GM12873 (cell line): ENCODE measurements around the gene DZIP1L.

Experiments
- CTCF ChIP-seq: IDR thresholded peaks from 2 replicates; pipeline ENCODE4 v1.5.1; 2012; ENCODE audit warnings: low read depth, mild to moderate bottlenecking, moderate library complexity, low read length, control low read depth; ENCODE audit not compliant: insufficient read depth; ENCODE audit errors: missing control alignments

Gene DZIP1L

GRCh38 chr3:138043266-138044029 lies 72.0 kb downstream of the DZIP1L start:
- TF ChIP-seq CTCF: no peak

- no peak for TF ChIP-seq CTCF
Measured at GRCh38 chr3:138042043-138042442, 73.4 kb downstream of the DZIP1L start.

- no peak for TF ChIP-seq CTCF
Measured at GRCh38 chr3:138038725-138039462, 76.5 kb downstream of the DZIP1L start.

- TF ChIP-seq CTCF: no peak
Measured at GRCh38 chr3:138036572-138036971, 78.8 kb downstream of the DZIP1L start.

GRCh38 chr3:138034918-138035317 lies 80.5 kb downstream of the DZIP1L start:
- no peak for TF ChIP-seq CTCF

- TF ChIP-seq CTCF: no peak
Measured at GRCh38 chr3:138033202-138033691, 82.2 kb downstream of the DZIP1L start.

- no peak for TF ChIP-seq CTCF
Measured at GRCh38 chr3:138032567-138032966, 82.8 kb downstream of the DZIP1L start.
